GM19043 (cell line): ENCODE data around the gene HOXA2.

Source experiments
- ATAC-seq: cut with Tn5 transposase; IDR thresholded peaks from one replicate; pipeline ENCODE4 v1.9.1; 2021; ENCODE audit warnings: low read depth; ENCODE audit not compliant: unreplicated experiment

Gene HOXA2

GRCh38 chr7:27102581-27103442 lies at the start of gene HOXA2:
Gene HOXA2 (minus strand): TSS chr7:27102683. CDS start chr7:27102500, 183 bp downstream.
- no peak for ATAC-seq

DNA sequence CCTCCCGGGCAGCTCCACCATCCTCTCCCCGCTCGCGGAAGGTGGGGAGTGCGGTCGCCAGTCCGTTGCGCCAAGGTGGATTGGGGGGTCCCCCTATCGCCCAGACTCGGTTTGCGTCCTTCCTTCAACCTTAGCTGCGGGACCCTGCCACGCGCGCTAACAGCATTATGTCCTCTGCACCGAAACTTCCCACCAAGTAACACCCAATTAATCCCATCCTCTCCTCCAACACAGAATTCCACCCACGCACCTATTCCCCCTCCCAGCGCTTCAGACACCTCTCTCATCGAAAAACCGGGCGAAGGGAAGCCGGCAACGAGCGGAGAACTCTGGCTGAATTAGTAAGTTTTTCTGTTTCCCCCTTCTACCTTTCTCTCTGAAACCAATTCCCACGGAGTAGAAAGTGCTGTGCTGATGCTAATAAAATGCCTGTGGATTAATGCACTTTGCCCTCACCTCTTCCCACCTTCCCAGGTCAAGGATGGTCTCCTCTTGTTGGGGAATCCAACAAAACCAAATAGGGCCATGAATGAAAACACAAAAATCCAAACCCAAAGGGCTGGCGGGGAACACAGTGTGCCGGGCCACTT lies 49.0 kb upstream of the HOXA2 start:
- ATAC-seq = no peak

GRCh38 chr7:27150568-27151340 lies 48.3 kb upstream of the HOXA2 start:
- ATAC-seq = peak; percentile 74

DNA sequence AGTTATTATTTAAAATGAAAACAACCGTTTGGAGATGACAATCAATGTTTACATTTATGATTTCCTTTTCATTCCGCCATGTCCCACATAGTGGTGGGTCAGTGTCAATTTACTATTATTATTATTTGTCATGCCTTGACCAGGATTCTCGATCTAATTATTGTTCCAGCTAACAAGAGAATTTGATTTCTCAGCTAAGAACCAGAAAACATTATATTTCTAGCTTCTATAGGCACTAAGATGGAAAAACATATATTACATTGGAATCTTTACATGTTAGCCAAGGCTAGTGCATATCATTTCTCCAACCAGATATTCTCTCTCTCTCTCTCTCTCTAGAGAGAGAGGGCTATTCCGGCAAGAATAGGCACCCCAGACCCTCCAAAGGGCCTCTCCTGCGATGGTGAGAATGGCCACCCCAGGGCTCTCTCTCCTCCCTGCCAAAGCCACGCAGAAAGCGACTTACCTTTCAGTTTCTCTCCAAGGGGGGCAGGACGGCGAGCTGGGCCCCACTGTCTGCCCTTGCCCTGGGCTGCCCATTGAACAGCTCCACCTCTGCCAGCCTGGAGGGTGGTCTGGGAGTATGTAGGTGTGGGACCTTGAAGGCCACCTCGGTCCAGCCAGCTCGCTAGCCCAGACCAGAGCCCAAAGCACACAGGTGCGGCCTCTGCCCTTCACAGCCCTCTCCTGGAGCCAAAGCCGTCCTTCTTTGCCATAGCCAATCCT lies 47.5 kb upstream of the HOXA2 start:
- ATAC-seq = no peak

DNA sequence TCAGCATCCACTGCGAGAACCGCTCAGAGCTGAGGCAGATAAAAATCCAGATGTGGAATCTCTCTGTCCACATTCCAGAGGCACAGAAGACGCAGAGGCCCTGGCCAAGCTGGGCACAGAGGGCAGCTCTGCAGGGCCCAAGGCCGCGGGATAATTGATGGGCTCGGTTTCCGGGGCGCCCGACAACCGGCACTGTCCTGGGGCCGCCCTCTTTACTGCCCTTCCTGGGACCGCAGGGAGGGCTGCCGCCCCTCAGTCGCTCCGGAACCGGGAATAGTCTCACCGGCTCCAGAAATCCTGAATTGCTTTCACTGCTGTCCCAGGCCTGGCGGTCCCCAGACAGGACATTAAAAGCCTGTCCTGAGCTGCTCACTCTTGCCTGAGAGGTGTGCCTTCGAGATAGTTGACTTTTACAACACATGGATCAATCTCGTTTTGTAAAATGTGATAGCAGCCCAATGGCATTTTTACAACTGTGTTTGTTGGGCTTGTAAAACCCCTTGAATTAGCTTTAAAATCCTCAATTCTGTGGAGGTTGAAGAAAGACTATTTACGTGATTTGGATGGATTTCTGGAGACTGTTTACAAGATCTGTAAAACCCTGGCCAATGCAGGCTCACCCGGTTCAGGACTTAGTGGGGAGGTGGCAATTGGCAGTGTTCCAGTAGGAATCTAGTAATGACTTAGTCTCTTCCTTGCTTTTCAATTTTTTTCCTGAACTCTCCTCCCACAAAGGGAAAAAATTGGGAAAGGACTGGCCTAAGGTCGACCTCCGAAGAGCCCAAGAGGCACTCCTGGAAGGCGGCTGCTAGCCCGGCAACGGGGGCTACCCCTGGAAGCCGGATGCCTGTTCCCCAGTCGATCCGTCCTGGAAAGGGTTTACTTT lies 46.5 kb upstream of the HOXA2 start:
- ATAC-seq = no peak

- no peak for ATAC-seq
Observed at GRCh38 chr7:27148031-27148755, 45.7 kb upstream of the HOXA2 start.

DNA sequence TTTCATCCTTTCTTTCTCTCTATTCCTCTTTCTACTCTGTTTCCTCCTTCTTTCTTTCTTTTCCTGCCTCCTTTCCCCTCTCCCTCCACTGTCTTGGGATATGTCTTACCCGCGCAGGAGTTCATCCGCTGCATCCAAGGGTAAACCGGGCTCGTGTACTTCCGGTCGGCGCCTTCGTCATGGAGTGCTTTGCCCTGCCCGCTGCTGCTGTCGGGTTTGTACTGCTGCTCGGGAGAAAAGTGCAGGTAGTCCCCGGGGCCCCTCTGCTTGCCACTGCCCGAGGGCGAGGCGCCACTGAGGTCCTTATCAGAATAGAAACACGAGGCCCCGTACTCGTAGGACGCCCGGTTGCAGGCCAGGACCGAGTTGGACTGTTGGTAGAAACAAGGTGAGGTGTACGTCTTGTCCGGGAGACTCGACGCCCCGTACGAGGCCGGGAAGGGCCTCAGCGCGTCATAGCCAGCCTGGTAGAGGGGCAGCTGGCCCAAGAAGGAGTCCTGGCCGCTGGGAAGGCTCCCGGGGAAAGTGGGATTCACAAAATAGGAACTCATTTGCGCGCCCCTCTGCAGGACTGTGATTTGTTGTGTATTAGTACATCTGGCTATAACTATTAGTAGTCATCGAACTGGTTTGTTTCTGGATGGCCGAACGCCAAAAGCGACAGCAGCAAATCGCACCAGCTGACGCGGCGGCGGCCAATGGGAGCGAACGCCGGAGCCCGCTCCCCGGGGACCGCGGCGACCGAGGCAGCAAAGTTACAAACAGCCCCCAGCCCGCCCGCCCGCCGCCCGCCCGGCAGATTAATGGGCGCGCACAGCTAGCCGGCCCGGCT lies 44.9 kb upstream of the HOXA2 start, which contains the start of gene HOXA6:
Gene HOXA6 (minus strand): TSS at position 576 of the 832 bp plus-strand sequence. CDS start 25 bp downstream, at position 551.
- no peak for ATAC-seq

GRCh38 chr7:27146491-27147198 lies 44.2 kb upstream of the HOXA2 start:
- no peak for ATAC-seq

DNA sequence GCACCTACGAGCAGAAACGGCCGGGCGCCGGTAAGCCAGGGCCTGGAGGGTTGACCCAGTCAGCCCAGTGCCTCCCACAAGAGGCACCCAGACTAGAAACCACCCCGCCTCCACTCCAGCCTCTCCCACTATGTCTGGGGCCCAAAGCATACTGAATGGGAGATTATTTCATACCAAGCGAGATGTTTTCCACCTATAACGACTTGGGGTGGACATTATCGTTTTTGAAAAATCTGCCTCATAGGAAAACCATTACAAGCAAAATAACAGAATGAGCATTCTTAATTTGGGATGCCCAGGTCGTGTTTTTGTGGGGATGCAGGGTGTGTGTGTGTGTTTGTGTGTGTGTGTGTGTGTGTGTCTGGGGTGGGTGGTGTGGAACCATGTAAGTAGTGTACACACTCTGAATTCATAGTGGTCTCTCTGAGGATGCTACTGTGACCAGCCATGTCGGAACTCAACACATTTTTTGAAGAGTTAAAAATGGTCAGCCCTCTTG lies 43.5 kb upstream of the HOXA2 start:
- no peak for ATAC-seq

GRCh38 chr7:27145165-27145913 lies 42.9 kb upstream of the HOXA2 start:
- ATAC-seq = no peak

DNA sequence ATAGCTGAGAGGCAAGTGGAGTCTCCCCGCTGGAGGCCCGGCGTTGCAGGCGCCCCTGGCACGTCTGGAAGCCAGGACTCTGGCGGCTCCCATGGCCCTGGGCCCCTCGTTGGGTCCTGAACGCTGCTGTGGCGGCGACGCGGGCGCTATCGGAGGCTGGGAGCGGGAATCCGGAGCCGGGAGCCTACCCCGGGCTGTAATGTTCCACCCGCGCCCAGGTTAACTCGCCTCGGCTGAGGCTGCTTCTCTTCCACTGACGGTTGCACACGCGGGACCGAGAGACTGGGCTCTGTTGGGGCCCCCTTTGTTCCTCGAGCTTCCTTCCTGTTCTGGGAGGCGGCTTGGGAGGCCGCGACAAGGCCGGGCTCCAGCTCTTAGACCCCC lies 42.3 kb upstream of the HOXA2 start:
- no peak for ATAC-seq

- ATAC-seq = no peak
Observed at GRCh38 chr7:27143950-27144780, 41.7 kb upstream of the HOXA2 start.

DNA sequence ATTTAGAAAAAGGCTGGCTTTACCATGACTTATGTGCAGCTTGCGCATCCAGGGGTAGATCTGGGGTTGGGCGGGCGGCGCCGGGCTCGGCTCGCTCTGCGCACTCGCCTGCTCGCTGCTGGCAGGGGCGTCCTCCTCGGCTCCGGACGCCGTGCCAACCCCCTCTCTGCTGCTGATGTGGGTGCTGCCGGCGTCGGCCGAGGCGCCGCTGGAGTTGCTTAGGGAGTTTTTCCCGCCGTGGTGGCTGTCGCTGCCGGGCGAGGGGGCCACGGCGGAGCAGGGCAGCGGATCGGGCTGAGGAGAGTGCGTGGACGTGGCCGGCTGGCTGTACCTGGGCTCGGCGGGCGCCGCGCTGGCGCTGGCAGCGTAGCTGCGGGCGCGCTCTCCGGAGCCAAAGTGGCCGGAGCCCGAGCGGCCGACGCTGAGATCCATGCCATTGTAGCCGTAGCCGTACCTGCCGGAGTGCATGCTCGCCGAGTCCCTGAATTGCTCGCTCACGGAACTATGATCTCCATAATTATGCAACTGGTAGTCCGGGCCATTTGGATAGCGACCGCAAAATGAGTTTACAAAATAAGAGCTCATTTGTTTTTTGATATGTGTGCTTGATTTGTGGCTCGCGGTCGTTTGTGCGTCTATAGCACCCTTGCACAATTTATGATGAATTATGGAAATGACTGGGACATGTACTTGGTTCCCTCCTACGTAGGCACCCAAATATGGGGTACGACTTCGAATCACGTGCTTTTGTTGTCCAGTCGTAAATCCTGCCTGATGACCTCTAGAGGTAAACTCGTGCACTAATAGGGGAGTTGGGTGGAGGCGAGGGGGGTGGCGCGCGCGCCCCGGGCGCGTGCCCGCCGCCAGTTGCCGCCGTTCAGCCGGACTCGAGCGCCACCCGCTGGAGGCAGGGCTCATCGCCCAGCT lies 40.8 kb upstream of the HOXA2 start, which contains the start of gene HOXA5:
Gene HOXA5 (minus strand): TSS at position 659 of the 927 bp plus-strand sequence. CDS start 74 bp downstream, at position 585.
- ATAC-seq = no peak

DNA sequence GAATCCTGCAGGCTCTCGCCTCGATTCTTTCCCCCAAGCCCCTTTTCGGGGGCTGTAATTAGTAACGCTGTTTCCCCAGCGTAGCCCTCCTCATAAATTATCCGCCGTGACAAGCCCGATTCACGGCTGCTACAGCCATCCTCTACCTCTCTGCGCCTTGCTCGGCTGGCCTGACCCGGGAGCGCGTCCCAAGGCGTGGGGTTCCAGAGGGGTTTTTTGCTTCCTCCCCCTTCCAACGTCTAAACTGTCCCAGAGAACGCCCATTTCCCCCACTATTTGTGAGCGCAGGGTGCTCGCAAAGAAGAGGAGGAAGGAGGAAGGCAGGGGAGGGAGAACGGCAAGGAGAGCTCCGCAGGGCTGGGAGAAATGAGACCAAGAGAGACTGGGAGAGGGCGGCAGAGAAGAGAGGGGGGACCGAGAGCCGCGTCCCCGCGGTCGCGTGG lies 40.1 kb upstream of the HOXA2 start:
- ATAC-seq = no peak
